Measurements from ENCODE around the gene ATP5IF1. TPM values are rescaled to one million over a fixed set of nuclear protein-coding genes. Genes with fewer than 3 reads are reported as not detected.

ATP5IF1 gene
- total and polyA plus RNA-seq, 2 of the 4 experiments (the other 2 are of a cell fraction) = 33.7 to 105 TPM

DNA sequence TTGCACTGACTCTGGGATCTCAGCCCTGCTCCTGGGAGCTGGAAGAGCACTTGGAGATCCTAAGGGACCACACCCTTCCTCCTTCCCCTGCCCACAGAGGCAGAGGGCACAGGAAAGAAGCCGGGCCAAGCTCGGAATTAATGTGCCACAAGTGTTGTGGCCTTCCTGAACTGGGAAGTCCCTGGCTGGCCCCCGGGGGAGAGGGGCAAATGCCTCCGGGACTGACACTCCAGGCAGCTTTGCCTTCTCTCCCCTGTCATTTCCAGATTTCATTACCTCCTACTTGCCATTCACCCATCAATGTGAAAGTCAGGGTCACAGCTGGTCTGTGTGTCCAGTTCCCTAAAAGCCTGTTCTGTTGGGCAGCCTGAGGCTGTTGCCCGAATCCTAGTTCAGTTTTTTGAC, 45.1 kb downstream of the ATP5IF1 start:
- intact Hi-C loops (cut with micrococcal nuclease) (no loop called here), dilution Hi-C loops (cut with HindIII; ENCODE audit: low sequenced_read_pairs, unreplicated experiment) (no loop called here), in situ Hi-C loops (cut with MboI; ENCODE audit: low sequenced_read_pairs) (no loop called here)
- Histone ChIP-seq H3K56ac (ENCODE audit: extremely low read depth, insufficient read depth, low read length) (no peak overlapping the region), H3K4me3 (ENCODE audit: insufficient read depth, low read depth, low read length) (no peak overlapping the region), H3K79me1 (ENCODE audit: low read depth in 1 of 2, low read length in 2 of 2) (peaks cover 18 to 54% of the 10 kb centered on the region in 2 experiments), H4K5ac (ENCODE audit: low read depth, low read length) (no peak overlapping the region), H4K8ac (ENCODE audit: low read depth in 2 of 2, low read length in 2 of 2) (no peak overlapping the region), H2BK5ac (ENCODE audit: low read depth, low read length, poor library complexity, severe bottlenecking) (no peak overlapping the region), H2BK120ac (ENCODE audit: low read depth, low read length) (no peak overlapping the region), H3K4me2 (ENCODE audit: low read depth, low read length) (no peak overlapping the region), H3K23ac (ENCODE audit: low read depth, low read length) (no peak overlapping the region), H3K4ac (ENCODE audit: low read depth, low read length) (no peak overlapping the region), H3K27me3 (ENCODE audit: control insufficient read depth, insufficient read depth, low read length) (no peaks in the 10 kb centered on the region), H4K91ac (ENCODE audit: insufficient read depth, low read depth, low read length) (no peak overlapping the region), H4K20me1 (ENCODE audit: insufficient read depth, low read length) (peaks cover 39% of the 10 kb centered on the region), H2BK20ac (ENCODE audit: low read depth, low read length) (no peak overlapping the region), H2AK5ac (ENCODE audit: low read depth, low read length) (no peak overlapping the region), H3K18ac (ENCODE audit: low read depth, low read length) (no peak overlapping the region), H3K14ac (replicated peaks; ENCODE audit: low read depth, low read length) (no peak overlapping the region), H2AFZ (replicated peaks; ENCODE audit: low read length, poor library complexity) (no peak overlapping the region), H3K36me3 (ENCODE audit: control insufficient read depth, insufficient read depth, low read length) (peaks cover 60% of the 10 kb centered on the region), H3K9me3 (ENCODE audit: control insufficient read depth, insufficient read depth, low read length) (no peaks in the 10 kb centered on the region), H3K4me1 (ENCODE audit: control insufficient read depth, insufficient read depth, low read length) (no peaks in the 10 kb centered on the region), H3K9me1 (ENCODE audit: insufficient read depth, low read length) (peaks cover 11% of the 10 kb centered on the region; the same call in 1 of the 2 replicates), H2AK9ac (replicated peaks; ENCODE audit: low read depth, low read length, poor library complexity) (peak overlapping the region; percentile 19), H2BK15ac (ENCODE audit: low read depth, low read length) (no peak overlapping the region), H3K9ac (ENCODE audit: low read depth, low read length) (no peak overlapping the region), H3K27ac (ENCODE audit: insufficient read depth, low read length) (no peak overlapping the region)
- POLR2A ChIA-PET (ENCODE audit: unreplicated experiment) = no interaction called here
- CTCF ChIA-PET = no interaction called here
- ATAC-seq (ENCODE audit: low read depth) (no peak), DNase-seq (no peak)
- BruUV-seq (replicated peaks) = no TSS peak
- TF ChIP-seq FOS (IDR thresholded peaks at IDR 0.05; ENCODE audit: low read depth, low read length) (no peak), RCOR1 (IDR thresholded peaks at IDR 0.05; ENCODE audit: insufficient replicate concordance, low read length) (no peak), MAFK (IDR thresholded peaks at IDR 0.05; ENCODE audit: low read depth, low read length) (no peak), CHD1 (IDR thresholded peaks at IDR 0.05; ENCODE audit: low read depth, low read length) (no peak), MXI1 (IDR thresholded peaks at IDR 0.05; ENCODE audit: borderline replicate concordance, low read depth, low read length) (no peak), RAD21 (IDR thresholded peaks at IDR 0.05; ENCODE audit: low read length) (no peak), CEBPB (IDR thresholded peaks at IDR 0.05; ENCODE audit: low read depth, low read length) (no peak), POLR2A (IDR thresholded peaks at IDR 0.05; ENCODE audit: low read depth, low read length) (no peak), MAZ (IDR thresholded peaks at IDR 0.05; ENCODE audit: borderline replicate concordance, low read depth, low read length) (no peak), BHLHE40 (IDR thresholded peaks at IDR 0.05; ENCODE audit: low read depth, low read length) (no peak), ELK1 (IDR thresholded peaks at IDR 0.05; ENCODE audit: borderline replicate concordance, low read depth, low read length) (no peak), NFE2L2 (IDR thresholded peaks at IDR 0.05; ENCODE audit: low read depth, low read length) (no peak), SMC3 (IDR thresholded peaks at IDR 0.05; ENCODE audit: low read depth, low read length) (no peak), RFX5 (IDR thresholded peaks at IDR 0.05; ENCODE audit: low read depth, low read length) (no peak)
- TF ChIP-seq, protein P1, sequence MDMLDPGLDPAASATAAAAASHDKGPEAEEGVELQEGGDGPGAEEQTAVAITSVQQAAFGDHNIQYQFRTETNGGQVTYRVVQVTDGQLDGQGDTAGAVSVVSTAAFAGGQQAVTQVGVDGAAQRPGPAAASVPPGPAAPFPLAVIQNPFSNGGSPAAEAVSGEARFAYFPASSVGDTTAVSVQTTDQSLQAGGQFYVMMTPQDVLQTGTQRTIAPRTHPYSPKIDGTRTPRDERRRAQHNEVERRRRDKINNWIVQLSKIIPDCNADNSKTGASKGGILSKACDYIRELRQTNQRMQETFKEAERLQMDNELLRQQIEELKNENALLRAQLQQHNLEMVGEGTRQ (IDR thresholded peaks at IDR 0.05; ENCODE audit: low read depth, low read length) = no peak
- TF ChIP-seq, protein P2, sequence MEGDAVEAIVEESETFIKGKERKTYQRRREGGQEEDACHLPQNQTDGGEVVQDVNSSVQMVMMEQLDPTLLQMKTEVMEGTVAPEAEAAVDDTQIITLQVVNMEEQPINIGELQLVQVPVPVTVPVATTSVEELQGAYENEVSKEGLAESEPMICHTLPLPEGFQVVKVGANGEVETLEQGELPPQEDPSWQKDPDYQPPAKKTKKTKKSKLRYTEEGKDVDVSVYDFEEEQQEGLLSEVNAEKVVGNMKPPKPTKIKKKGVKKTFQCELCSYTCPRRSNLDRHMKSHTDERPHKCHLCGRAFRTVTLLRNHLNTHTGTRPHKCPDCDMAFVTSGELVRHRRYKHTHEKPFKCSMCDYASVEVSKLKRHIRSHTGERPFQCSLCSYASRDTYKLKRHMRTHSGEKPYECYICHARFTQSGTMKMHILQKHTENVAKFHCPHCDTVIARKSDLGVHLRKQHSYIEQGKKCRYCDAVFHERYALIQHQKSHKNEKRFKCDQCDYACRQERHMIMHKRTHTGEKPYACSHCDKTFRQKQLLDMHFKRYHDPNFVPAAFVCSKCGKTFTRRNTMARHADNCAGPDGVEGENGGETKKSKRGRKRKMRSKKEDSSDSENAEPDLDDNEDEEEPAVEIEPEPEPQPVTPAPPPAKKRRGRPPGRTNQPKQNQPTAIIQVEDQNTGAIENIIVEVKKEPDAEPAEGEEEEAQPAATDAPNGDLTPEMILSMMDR (conservative IDR thresholded peaks at IDR 0.05; ENCODE audit: low read depth, low read length) = no peak
- WGBS, 2 experiments (ENCODE audit: extremely low coverage in 2 of 2, insufficient read length in 1 of 2) = no CpG with 5 or more reads among the region's 5 CpGs

Data from IMR-90 (cell line).